Esophagus squamous epithelium (tissue), 5 donors: ENCODE results near the gene LMTK2. TPM values are rescaled to one million over a fixed set of nuclear protein-coding genes. Genes with fewer than 3 reads are reported as not detected.

Experiments
- DNase-seq: peaks from one replicate; lab custom pipeline; 2025; lab: John Stamatoyannopoulos, UW
- H3K27ac ChIP-seq, 4 donors: fragments of 200-600 bp; sonication (generic); one replicate each; pipeline ENCODE4 v1.5.1; 2016 to 2019; ENCODE audit warnings: mild to moderate bottlenecking in 1 of 4
- H3K27me3 ChIP-seq, 4 donors: fragments of 200-600 bp; sonication (generic); 1 replicate in 3 of 4; 2 replicates in 1 of 4; pipeline versions ENCODE4 v1.5.1 to v1.6.0; 2017 to 2021; ENCODE audit warnings: antibody characterized with exemption in 1 of 4
- H3K36me3 ChIP-seq, 3 donors: fragments of 200-600 bp; sonication (generic); one replicate each; pipeline ENCODE4 v1.5.1; 2016 to 2019
- H3K4me1 ChIP-seq, 3 donors: fragments of 200-600 bp; sonication (generic); one replicate each; pipeline ENCODE4 v1.5.1; 2017 to 2019
- H3K4me3 ChIP-seq, 4 donors: fragments of 200-600 bp; sonication (generic); 1 replicate in 3 of 4; 2 replicates in 1 of 4; pipeline ENCODE4 v1.5.1; 2016 to 2019; ENCODE audit warnings: mild to moderate bottlenecking in 2 of 4, moderate library complexity in 1 of 4
- H3K9me3 ChIP-seq, 3 donors: fragments of 200-600 bp; sonication (generic); one replicate each; pipeline ENCODE4 v1.5.1; 2016 to 2019
- CTCF ChIP-seq, 6 experiments: fragments of 450-650 bp in 4 of 6; fragments of 200-600 bp in 2 of 6; sonication (generic) in 2 of 6; IDR thresholded peaks; one replicate each; pipeline ENCODE4 v1.5.1; 2016 to 2019; ENCODE audit warnings: antibody characterized with exemption in 6 of 6, mild to moderate bottlenecking in 4 of 6, moderate library complexity in 4 of 6
- POLR2A ChIP-seq, 4 donors: fragments of 450-650 bp; IDR thresholded peaks; one replicate each; pipeline ENCODE4 v1.6.1; 2017; ENCODE audit warnings: antibody characterized with exemption in 4 of 4, mild to moderate bottlenecking in 4 of 4, moderate library complexity in 3 of 4
- WGBS, 2 donors: methylation state at CpG; one replicate each; pipeline ENCODE4 v1.1.5; 2018; 5-methylcytosine and 5-hydroxymethylcytosine counted together
- intact Hi-C: fragments of 100-400 bp; cut with DNase I; formaldehyde crosslinking; loops from one replicate; pipeline ENCODE4 v1.15.0; 2022
- total RNA-seq, 4 donors: library from RNA; depleted of rRNA; stranded (reverse); fragments of >200 nt; gene quantifications; one replicate each; pipeline ENCODE4 v1.1.0, GENCODE V29; 2016
- donor health status: DM: yes; HTN: yes; CAD: no.

The LMTK2 gene
- total RNA-seq = 10 to 100 TPM; 16.0 to 29.3 (median 20.3) TPM

DNA sequence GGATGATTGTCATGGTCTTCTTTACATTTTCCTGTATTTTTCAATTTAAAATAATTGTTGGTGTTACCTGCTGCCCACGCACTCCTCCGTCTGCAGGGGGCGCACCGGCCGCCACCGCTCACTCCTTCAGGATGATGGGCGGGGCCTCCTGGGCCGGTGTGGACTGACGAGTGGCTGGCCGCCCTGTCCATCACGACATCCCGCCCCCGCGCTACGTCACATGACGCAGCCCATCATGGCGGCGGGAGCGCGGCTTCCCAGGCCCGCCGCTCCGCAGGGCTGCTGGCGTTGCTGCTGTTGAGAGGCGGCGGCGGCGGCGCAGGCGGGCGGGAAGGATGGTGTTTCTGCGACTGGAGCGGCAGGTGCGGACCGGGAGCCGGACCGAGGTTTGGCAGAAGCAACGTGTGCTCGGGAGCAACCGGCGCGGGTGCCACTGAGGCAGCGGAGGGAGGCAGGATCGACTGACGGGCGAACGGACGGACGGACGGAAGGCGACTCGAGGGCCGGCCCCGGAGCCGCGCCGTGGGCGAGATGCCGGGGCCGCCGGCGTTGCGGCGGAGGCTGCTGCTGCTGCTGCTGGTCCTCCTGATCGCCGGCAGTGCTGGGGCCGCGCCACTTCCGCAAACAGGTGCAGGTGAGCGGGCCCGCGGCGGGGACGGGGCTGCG is at the start of gene LMTK2:
Gene LMTK2, plus strand, starts transcription at position 216 of the 666 bp plus-strand sequence. Its CDS starts 316 bp downstream, at position 532.
- DNase-seq = peak; percentile 56
- Histone ChIP-seq H3K9me3 (peaks cover 0 to 8% (median 0%) of the 10 kb centered on the region in 3 donors), H3K36me3 (no peaks in the 10 kb centered on the region), H3K27ac (peak within 1 kb of the TSS; percentile 90 to 94 (median 93)), H3K4me3 (peak within 1 kb of the TSS; percentile 84 to 100 (median 92)), H3K27me3 (no peaks in the 10 kb centered on the region), H3K4me1 (peaks cover 0 to 43% (median 16%) of the 10 kb centered on the region in 3 donors)
- peak; percentile 93 to 98 (median 96) for TF ChIP-seq CTCF (IDR thresholded peaks at IDR 0.05)
- peak in 3 of 4 donors; percentile 90 to 94 (median 94) for TF ChIP-seq POLR2A (IDR thresholded peaks at IDR 0.05)
- intact Hi-C loops = loop anchor here (5.0 kb wide), 1 partner anchor 61 kb away; no protein-coding TSS in a partner anchor
- 0% methylated on average over 5 to 35 of the region's 75 CpGs for WGBS, 2 donors

DNA sequence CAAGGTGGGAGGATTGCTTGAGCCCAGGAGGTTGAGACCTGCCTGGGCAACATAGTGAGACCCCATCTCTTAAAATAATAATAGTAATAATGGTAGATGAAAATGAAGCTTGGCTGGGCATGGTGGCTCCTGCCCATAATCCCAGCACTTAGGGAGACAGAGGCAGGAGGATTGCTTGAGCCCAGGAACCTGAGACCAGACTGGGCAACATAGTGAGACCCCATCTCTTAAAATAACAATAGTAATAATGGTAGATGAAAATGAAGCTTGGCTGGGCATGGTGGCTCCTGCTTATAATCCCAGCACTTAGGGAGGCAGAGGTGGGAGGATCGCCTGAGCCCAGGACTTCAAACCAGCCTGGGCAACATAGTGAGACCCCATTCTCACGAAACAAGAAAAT is 49.5 kb upstream of the LMTK2 start:
- Histone ChIP-seq H3K27me3 (no peaks in the 10 kb centered on the region), H3K9me3 (no peaks in the 10 kb centered on the region), H3K4me1 (peaks cover 8 to 59% (median 43%) of the 10 kb centered on the region in 3 donors), H3K27ac (peak overlapping the region; percentile 65 to 93 (median 88)), H3K4me3 (no peak overlapping the region), H3K36me3 (no peaks in the 10 kb centered on the region)
- DNase-seq = no peak
- WGBS, 2 donors = 90 to 91% methylated on average over 2 of the region's 2 CpGs
- intact Hi-C loops = no loop called here
- no peak for TF ChIP-seq CTCF (IDR thresholded peaks at IDR 0.05)

GRCh38 chr7:98058186-98058585 is 48.5 kb upstream of the LMTK2 start:
- 38 to 54% methylated on average over 9 to 10 of the region's 10 CpGs for WGBS, 2 donors
- Histone ChIP-seq H3K27me3 (no peaks in the 10 kb centered on the region), H3K4me1 (peaks cover 8 to 59% (median 43%) of the 10 kb centered on the region in 3 donors), H3K36me3 (no peaks in the 10 kb centered on the region), H3K9me3 (peaks cover 0 to 4% (median under 1%) of the 10 kb centered on the region in 3 donors), H3K4me3 (no peak overlapping the region), H3K27ac (peak overlapping the region; percentile 67 to 93 (median 88))
- intact Hi-C loops = no loop called here
- no peak for DNase-seq
- no peak for TF ChIP-seq CTCF (IDR thresholded peaks at IDR 0.05)

DNA sequence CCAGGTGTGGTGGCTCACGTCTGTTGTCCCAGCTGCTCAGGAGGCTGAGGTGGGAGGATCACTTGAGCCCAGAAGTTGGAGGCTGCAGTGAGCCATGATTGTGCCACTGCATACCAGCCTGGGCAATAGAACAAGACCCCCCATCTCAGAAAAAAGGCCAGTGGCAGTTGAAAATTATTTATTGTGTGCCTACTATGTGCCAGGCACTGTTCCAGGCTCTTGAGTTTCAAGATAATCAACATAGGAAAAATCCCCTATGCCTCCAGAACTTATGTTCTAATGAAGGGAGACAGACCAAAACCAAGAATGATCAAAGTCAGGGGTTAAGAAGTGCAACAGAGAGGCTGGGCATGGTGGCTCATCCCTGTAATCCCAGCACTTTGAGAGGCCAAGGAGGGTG is 42.4 kb upstream of the LMTK2 start:
- Histone ChIP-seq H3K9me3 (peaks cover 0 to 5% (median 3%) of the 10 kb centered on the region in 3 donors), H3K4me1 (peaks cover 0 to 6% (median 4%) of the 10 kb centered on the region in 3 donors), H3K27me3 (no peaks in the 10 kb centered on the region), H3K36me3 (no peaks in the 10 kb centered on the region), H3K27ac (no peak overlapping the region), H3K4me3 (no peak overlapping the region)
- 83 to 100% methylated on average over 1 of the region's 1 CpG for WGBS, 2 donors
- DNase-seq = no peak
- intact Hi-C loops = no loop called here
- TF ChIP-seq POLR2A (IDR thresholded peaks at IDR 0.05) = no peak
- TF ChIP-seq CTCF (IDR thresholded peaks at IDR 0.05) = no peak

GRCh38 chr7:98066208-98066607 is 40.5 kb upstream of the LMTK2 start:
- no peaks in the 10 kb centered on the region for H3K36me3 ChIP-seq
- H3K4me1 ChIP-seq = no peaks in the 10 kb centered on the region
- no peak overlapping the region for H3K27ac ChIP-seq
- DNase-seq = no peak
- H3K4me3 ChIP-seq = no peak overlapping the region
- WGBS, 2 donors = 72 to 73% methylated on average over 5 of the region's 5 CpGs
- intact Hi-C loops = no loop called here
- H3K9me3 ChIP-seq = peaks cover 0 to 5% (median 3%) of the 10 kb centered on the region in 3 donors
- no peaks in the 10 kb centered on the region for H3K27me3 ChIP-seq
- TF ChIP-seq CTCF (IDR thresholded peaks at IDR 0.05) (no peak), POLR2A (IDR thresholded peaks at IDR 0.05) (no peak)
